Posterior vena cava (tissue), 2 donors: ENCODE data around the gene VEGFB. TPM values are rescaled to one million over a fixed set of nuclear protein-coding genes. Genes with fewer than 3 reads are reported as not detected.

Source experiments
- DNase-seq: peaks from one replicate; pipeline ENCODE4 v3.0.0-alpha.2; 2020; ENCODE audit warnings: low spot score
- intact Hi-C, 2 donors: fragments of 100-400 bp; cut with DNase I; formaldehyde crosslinking; loops; one replicate each; pipeline versions ENCODE4 v1.14.1 to v1.14.2; 2022 to 2023
- total RNA-seq, 2 donors: library from RNA; stranded (reverse); fragmentation: NEBNext Ultra II Directional; extraction: Animal tissue kit (Norgen Biotek cat#: 25700); gene quantifications; one replicate each; pipeline ENCODE4 v1.2.1, GENCODE V29; 2021
- donor health status: DM: yes; HTN: yes; CAD: no.
- donor health status: DM: yes; HTN: yes; CAD: no.

VEGFB gene
- total RNA-seq, 2 donors from 2014 or later, result 163 to 190 TPM

DNA sequence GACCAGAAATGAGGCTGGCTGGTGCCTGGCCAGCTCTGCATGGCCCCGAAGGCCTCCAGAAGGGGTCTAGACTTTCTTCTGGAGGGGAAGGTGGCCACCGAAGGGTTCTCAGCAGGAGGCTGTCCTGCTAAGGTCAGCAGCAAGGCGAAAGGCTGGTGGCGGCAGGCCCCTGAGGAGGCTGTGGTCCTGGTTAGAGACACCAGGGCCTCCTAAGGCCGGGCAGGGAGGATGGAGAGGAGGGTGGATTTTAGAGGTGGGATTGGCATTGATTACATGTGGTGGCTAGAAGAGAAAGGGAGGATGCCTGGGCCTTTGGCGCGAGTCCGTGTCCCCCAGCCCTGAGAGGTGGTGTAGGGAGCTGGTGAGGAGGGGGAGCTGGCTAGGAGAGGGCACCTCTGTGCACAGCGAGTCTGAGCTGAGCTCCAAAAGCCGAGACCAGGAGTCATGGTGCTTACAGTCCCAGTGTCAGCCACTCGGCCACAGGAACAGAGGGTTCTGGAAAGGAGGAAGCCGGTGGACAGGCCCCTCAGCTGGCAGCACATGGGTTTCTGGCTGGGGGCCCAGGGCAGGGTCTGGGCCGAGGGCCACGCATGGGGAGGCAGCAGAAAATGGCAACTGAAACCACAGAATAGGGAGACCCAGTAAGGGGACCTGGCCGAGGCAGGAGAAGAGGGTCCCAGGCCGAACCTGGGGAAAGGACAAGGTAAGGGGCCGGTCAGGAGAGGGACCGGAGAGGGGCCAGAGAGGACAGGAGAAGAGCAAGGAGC is 25.4 kb upstream of the VEGFB start:
- intact Hi-C loops, result loop anchor here (5.0 to 10.0 kb wide), 2 partner anchors 86 to 93 kb away; partner anchors contain the start of genes CATSPERZ (in 1 of the 2) and KCNK4 (in 1 of the 2)
- DNase-seq, result peak; percentile 83

DNA sequence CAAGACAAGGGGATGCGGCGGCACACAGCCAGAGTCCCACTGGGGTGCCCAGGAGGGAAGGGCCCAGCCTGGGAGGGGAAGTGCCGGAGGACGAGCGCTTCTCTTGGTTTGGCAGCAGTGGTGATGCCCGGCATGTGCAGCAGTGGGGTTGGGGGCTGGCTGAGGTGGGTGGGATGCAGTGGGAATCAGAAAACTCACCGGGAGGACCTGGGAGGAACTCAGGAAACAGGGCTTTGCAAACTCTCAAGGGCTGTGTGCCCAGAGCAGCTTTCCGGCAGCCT is 24.9 kb upstream of the VEGFB start:
- no peak for DNase-seq
- intact Hi-C loops, result loop anchor here (5.0 to 10.0 kb wide), 2 partner anchors 85 to 93 kb away; partner anchors contain the start of genes CATSPERZ (in 1 of the 2) and KCNK4 (in 1 of the 2)

GRCh38 chr11:64210301-64211020 is 23.9 kb upstream of the VEGFB start:
- DNase-seq, result no peak
- intact Hi-C loops, result no loop called here

DNA sequence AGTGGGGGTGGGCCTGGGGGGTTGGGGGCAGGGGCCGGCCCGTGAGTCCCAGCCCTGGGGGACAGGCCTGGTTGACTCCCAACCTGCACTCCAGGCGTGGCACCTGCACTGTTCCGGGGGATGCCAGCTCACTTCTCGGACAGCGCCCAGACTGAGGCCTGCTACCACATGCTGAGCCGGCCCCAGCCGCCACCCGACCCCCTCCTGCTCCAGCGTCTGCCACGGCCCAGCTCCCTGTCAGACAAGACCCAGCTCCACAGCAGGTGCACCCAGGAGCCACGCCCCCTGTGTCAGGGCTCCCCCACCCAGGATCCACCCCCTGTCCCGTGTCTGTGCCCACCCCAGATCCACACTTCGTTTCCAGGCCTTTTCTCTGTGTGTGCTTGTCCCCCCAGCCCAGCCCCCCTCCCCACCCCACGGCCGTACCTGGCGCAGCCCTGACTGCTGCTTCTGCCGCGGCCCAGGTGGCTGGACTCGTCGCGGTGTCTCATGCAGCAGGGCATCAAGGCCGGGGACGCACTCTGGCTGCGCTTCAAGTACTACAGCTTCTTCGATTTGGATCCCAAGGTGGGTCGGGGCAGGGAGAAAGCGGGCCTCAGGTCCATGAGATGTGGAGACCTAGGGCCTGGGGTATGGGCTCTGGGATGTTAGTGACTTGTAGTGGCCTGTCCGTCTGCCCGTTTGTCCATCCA is 23.1 kb upstream of the VEGFB start:
- DNase-seq, result no peak
- intact Hi-C loops, result no loop called here

- no peak for DNase-seq
- intact Hi-C loops, result no loop called here
These were observed 17.5 kb upstream of the VEGFB start for GRCh38 chr11:64216879-64217278.

- intact Hi-C loops, result loop anchor here in 1 of 2 donors (2.0 kb wide), 1 partner anchor 150 kb away; no protein-coding TSS in a partner anchor
- DNase-seq, result no peak
These were observed 15.6 kb upstream of the VEGFB start for GRCh38 chr11:64218628-64219353.

DNA sequence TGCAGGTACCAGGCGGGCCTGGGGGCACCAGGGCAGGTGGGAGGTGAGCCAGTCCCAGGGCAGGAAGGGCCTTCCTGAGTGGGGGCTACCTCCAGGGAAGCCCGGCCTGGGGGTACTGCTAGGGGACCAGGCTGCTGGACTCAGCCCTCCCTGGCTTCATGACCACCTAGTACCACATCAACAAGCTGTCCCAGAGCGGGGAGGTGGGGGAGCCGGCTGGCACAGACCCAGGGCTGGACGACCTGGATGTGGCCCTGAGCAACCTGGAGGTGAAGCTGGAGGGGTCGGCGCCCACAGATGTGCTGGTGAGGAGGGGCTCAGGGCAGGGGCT is 15.1 kb upstream of the VEGFB start:
- peak; percentile 77 for DNase-seq

DNA sequence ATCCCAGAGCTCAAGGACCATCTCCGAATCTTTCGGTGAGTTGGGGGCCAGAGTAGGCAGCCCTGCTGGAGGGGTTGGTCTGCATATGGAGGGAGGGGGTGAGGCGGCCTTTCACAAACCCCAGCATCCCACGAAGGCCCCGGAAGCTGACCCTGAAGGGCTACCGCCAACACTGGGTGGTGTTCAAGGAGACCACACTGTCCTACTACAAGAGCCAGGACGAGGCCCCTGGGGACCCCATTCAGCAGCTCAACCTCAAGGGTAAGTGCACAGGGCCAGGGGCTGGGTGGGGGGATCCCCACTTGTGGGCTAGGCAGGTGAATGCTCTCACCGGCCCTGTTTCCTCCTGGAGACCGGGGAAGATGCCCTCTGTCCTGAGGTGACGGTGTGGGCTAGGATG is 14.6 kb upstream of the VEGFB start:
- intact Hi-C loops, result loop anchor here in 1 of 2 donors (2.0 kb wide), 1 partner anchor 151 kb away; no protein-coding TSS in a partner anchor
- DNase-seq, result peak; percentile 74

More for the DNA sequence above, 15.1 kb upstream of the VEGFB start:
- intact Hi-C loops, result loop anchor here in 1 of 2 donors (2.0 kb wide), 1 partner anchor 151 kb away; no protein-coding TSS in a partner anchor

DNA sequence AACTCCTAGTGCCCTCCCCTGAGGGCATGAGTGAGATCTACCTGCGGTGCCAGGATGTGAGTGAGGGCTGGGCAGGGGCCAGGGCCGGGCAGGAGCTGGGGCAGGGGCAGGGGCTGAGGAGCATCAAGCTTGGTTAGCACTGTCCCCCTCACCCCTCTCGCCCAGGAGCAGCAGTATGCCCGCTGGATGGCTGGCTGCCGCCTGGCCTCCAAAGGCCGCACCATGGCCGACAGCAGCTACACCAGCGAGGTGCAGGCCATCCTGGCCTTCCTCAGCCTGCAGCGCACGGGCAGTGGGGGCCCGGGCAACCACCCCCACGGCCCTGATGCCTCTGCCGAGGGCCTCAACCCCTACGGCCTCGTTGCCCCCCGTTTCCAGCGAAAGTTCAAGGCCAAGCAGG is 14.1 kb upstream of the VEGFB start:
- DNase-seq, result peak; percentile 68
- intact Hi-C loops, result no loop called here

GRCh38 chr11:64220798-64221197 is 13.6 kb upstream of the VEGFB start:
- intact Hi-C loops, result no loop called here
- DNase-seq, result peak; percentile 79

- no peak for DNase-seq
- intact Hi-C loops, result no loop called here
These were observed 11.8 kb upstream of the VEGFB start for GRCh38 chr11:64222651-64223000.

DNA sequence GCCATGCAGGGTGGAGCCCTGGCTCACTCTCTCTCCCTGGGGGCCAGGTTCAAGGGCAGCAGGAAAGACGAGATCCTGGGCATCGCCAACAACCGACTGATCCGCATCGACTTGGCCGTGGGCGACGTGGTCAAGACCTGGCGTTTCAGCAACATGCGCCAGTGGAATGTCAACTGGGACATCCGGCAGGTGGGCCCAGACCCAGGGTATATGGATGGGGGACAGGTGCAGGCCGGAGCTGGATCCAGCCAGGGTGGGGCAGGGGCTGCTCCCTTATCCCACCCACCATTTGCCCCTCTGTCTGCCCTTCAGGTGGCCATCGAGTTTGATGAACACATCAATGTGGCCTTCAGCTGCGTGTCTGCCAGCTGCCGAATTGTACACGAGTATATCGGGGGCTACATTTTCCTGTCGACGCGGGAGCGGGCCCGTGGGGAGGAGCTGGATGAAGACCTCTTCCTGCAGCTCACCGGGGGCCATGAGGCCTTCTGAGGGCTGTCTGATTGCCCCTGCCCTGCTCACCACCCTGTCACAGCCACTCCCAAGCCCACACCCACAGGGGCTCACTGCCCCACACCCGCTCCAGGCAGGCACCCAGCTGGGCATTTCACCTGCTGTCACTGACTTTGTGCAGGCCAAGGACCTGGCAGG is 11.3 kb upstream of the VEGFB start:
- DNase-seq, result peak; percentile 72
- intact Hi-C loops, result loop anchor here in 1 of 2 donors (1.0 kb wide), 1 partner anchor 16 kb away; no protein-coding TSS in a partner anchor

GRCh38 chr11:64224151-64224890 is 10.1 kb upstream of the VEGFB start:
- intact Hi-C loops, result no loop called here
- peak; percentile 73 for DNase-seq

GRCh38 chr11:64224891-64225607 is 9.3 kb upstream of the VEGFB start:
- DNase-seq, result peak; percentile 83
- intact Hi-C loops, result no loop called here

GRCh38 chr11:64225608-64226506 is 8.5 kb upstream of the VEGFB start, which contains the start of the genes NUDT22 and TRPT1:
Gene NUDT22 (plus strand): TSS chr11:64226274. CDS start chr11:64226653, 379 bp downstream.
Gene TRPT1 (minus strand): TSS chr11:64226186. CDS start chr11:64225860, 326 bp downstream.
- intact Hi-C loops, result no loop called here

GRCh38 chr11:64226507-64227051 is 7.8 kb upstream of the VEGFB start:
- peak; percentile 89 for DNase-seq
- intact Hi-C loops, result no loop called here

More at GRCh38 chr11:64225608-64226506, 8.5 kb upstream of the VEGFB start, which contains the start of the genes NUDT22 and TRPT1:
- DNase-seq, result peak; percentile 97
